H1 (cell line): ENCODE measurements around the gene SAMM50. TPM values are rescaled to one million over a fixed set of nuclear protein-coding genes. Genes with fewer than 3 reads are reported as not detected.

ENCODE experiments used
- ATF2 ChIP-seq: IDR thresholded peaks from 2 replicates; pipeline ENCODE4 v1.6.1; 2012; ENCODE audit warnings: low read length, inconsistent platforms
- CHD7 ChIP-seq: fragments of 300-600 bp; sonication (generic); IDR thresholded peaks from 2 replicates; pipeline ENCODE4 v1.7.1; 2012; ENCODE audit warnings: low read length, moderate library complexity, mild to moderate bottlenecking, inconsistent platforms; ENCODE audit not compliant: insufficient replicate concordance
- JUN ChIP-seq: IDR thresholded peaks from 2 replicates; pipeline ENCODE4 v1.6.1; 2011; ENCODE audit warnings: low read depth, mild to moderate bottlenecking, improper control_type of control experiment, low read length
- KDM5A ChIP-seq: fragments of 200-600 bp; IDR thresholded peaks from 2 replicates; pipeline ENCODE4 v1.7.1; 2012; ENCODE audit warnings: mild to moderate bottlenecking, low read length, inconsistent platforms, mixed read lengths
- POLR2A ChIP-seq, 2 experiments: IDR thresholded peaks; 1 replicate in 1 of 2; 2 replicates in 1 of 2; pipeline ENCODE4 v1.6.1; 2011; ENCODE audit warnings: low read depth in 2 of 2, low read length in 2 of 2, mild to moderate bottlenecking in 2 of 2; ENCODE audit errors: control extremely low read depth in 1 of 2
- RBBP5 ChIP-seq: IDR thresholded peaks from 2 replicates; pipeline ENCODE4 v1.7.1; 2012; ENCODE audit warnings: low read depth, mild to moderate bottlenecking, inconsistent platforms, low read length, moderate library complexity, borderline replicate concordance
- ZNF274 ChIP-seq: IDR thresholded peaks from 2 replicates; pipeline ENCODE4 v1.7.0; 2012; ENCODE audit warnings: low read length, borderline replicate concordance; ENCODE audit errors: extremely low read depth
- polyA plus RNA-seq, 7 experiments: library from polyadenylated mRNA; depleted of rRNA in 3 of 7; stranded (reverse) in 5 of 7; unstranded in 2 of 7; fragments of >200 nt in 5 of 7; fragments of 200-250 nt in 2 of 7; gene quantifications; 1 replicate in 5 of 7; 2 replicates in 1 of 7; 4 replicates in 1 of 7; pipeline versions ENCODE4 v1.2.1 to v1.2.3, GENCODE V29; 2011 to 2013; ENCODE audit warnings: missing spikeins in 2 of 7, mixed read lengths in 2 of 7
- total RNA-seq: library from RNA; stranded (reverse); fragmentation: NEBNext Ultra II Directional; extraction: Animal tissue kit (Norgen Biotek cat#: 25700); gene quantifications from 2 replicates; pipeline ENCODE4 v1.2.1, GENCODE V29; 2021
- TF ChIP-seq, protein P1 (sequence below): IDR thresholded peaks from 2 replicates; pipeline ENCODE4 v1.6.1; 2012; ENCODE audit warnings: inconsistent platforms

The SAMM50 gene
- total and polyA plus RNA-seq, 2 of the 8 experiments (the other 6 are each of a cell fraction or from before 2014, with no cell fraction given), result 45.4 to 70.3 TPM

- no peak for TF ChIP-seq CHD7
- TF ChIP-seq RBBP5, result no peak
- no peak for TF ChIP-seq POLR2A (IDR thresholded peaks at IDR 0.05; ENCODE audit: control extremely low read depth in 1 of 2, low read depth in 2 of 2, low read length in 2 of 2)
- no peak for TF ChIP-seq ATF2
- TF ChIP-seq ZNF274, result no peak
- TF ChIP-seq JUN, result no peak
- TF ChIP-seq KDM5A, result no peak
- TF ChIP-seq, protein P1, sequence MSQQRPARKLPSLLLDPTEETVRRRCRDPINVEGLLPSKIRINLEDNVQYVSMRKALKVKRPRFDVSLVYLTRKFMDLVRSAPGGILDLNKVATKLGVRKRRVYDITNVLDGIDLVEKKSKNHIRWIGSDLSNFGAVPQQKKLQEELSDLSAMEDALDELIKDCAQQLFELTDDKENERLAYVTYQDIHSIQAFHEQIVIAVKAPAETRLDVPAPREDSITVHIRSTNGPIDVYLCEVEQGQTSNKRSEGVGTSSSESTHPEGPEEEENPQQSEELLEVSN, result no peak
These were observed 33.9 kb upstream of the SAMM50 start (continued) for GRCh38 chr22:43921370-43921769.
